Keratinocyte (primary cell): ENCODE results near the gene RNF13. TPM values are rescaled to one million over a fixed set of nuclear protein-coding genes. Genes with fewer than 3 reads are reported as not detected.

Source experiments
- DNase-seq: peaks from one replicate; pipeline ENCODE4 v3.0.0-alpha.2; 2011; ENCODE audit warnings: low read depth, missing footprints, low spot score
- FAIRE-seq: peaks from 2 replicates; lab custom pipeline; 2011; peaks lifted over from hg19 to GRCh38; lab: Jason Lieb, UNC
- H2AFZ ChIP-seq: 2 replicates; pipeline ENCODE4 v1.6.0; 2012; ENCODE audit warnings: low read length, control low read depth, inconsistent platforms; ENCODE audit not compliant: control insufficient read depth
- H3K27ac ChIP-seq: 2 replicates; pipeline ENCODE4 v1.5.1; 2011; ENCODE audit warnings: low read length; ENCODE audit not compliant: control insufficient read depth, insufficient read depth
- H3K27me3 ChIP-seq: 3 replicates; pipeline ENCODE4 v1.6.0; 2011; ENCODE audit warnings: low read length; ENCODE audit not compliant: control insufficient read depth, insufficient read depth; ENCODE audit errors: extremely low read depth
- H3K36me3 ChIP-seq, 2 experiments: 2 replicates in 1 of 2; 3 replicates in 1 of 2; pipeline ENCODE4 v1.5.1; 2011; ENCODE audit warnings: low read length in 2 of 2, mild to moderate bottlenecking in 1 of 2; ENCODE audit not compliant: control insufficient read depth in 2 of 2, insufficient read depth in 2 of 2; ENCODE audit errors: extremely low read depth in 1 of 2
- H3K4me1 ChIP-seq: 3 replicates; pipeline ENCODE4 v1.5.1; 2011; ENCODE audit warnings: low read length; ENCODE audit not compliant: control insufficient read depth, insufficient read depth; ENCODE audit errors: extremely low read depth
- H3K4me2 ChIP-seq: 3 replicates; pipeline ENCODE4 v1.6.0; 2011; ENCODE audit warnings: low read depth, low read length; ENCODE audit not compliant: control insufficient read depth, insufficient read depth; ENCODE audit errors: extremely low read depth
- H3K4me3 ChIP-seq, 3 experiments: fragments of 200-600 bp in 1 of 3; sonication (generic) in 1 of 3; 2 replicates in 2 of 3; 3 replicates in 1 of 3; pipeline ENCODE4 v1.5.1; 2011 to 2016; ENCODE audit warnings: low read length in 3 of 3, mild to moderate bottlenecking in 3 of 3, control low read depth in 2 of 3, inconsistent platforms in 1 of 3, low read depth in 1 of 3, mixed read lengths in 1 of 3, mixed run types in 1 of 3, moderate library complexity in 1 of 3; ENCODE audit not compliant: control insufficient read depth in 2 of 3, insufficient read depth in 2 of 3; ENCODE audit errors: extremely low read depth in 1 of 3
- H3K79me2 ChIP-seq: 2 replicates; pipeline ENCODE4 v1.6.0; 2012; ENCODE audit warnings: low read length; ENCODE audit not compliant: control insufficient read depth, insufficient read depth
- H3K9ac ChIP-seq: 3 replicates; pipeline ENCODE4 v1.6.0; 2011; ENCODE audit warnings: low read length; ENCODE audit not compliant: control insufficient read depth, insufficient read depth; ENCODE audit errors: extremely low read depth
- H3K9me1 ChIP-seq: 3 replicates; pipeline ENCODE4 v1.6.0; 2011; ENCODE audit warnings: low read length; ENCODE audit not compliant: control insufficient read depth, insufficient read depth; ENCODE audit errors: extremely low read depth
- H3K9me3 ChIP-seq: 2 replicates; pipeline ENCODE4 v1.5.1; 2012; ENCODE audit warnings: low read depth, low read length; ENCODE audit not compliant: control insufficient read depth
- H4K20me1 ChIP-seq: 3 replicates; pipeline ENCODE4 v1.6.0; 2011; ENCODE audit warnings: low read length; ENCODE audit not compliant: control insufficient read depth, insufficient read depth; ENCODE audit errors: extremely low read depth
- EZH2 ChIP-seq: IDR thresholded peaks from one replicate; pipeline ENCODE4 v1.6.1; 2012; ENCODE audit warnings: inconsistent platforms, mild to moderate bottlenecking, low read length, moderate library complexity
- dilution Hi-C: fragments of 300-500 bp; cut with MboI; formaldehyde crosslinking; loops from one replicate; pipeline ENCODE4 v1.7.0; 2020; ENCODE audit warnings: low sequenced_read_pairs; ENCODE audit not compliant: extremely low pct_ligation_motif_present
- polyA plus RNA-seq, 5 experiments: library from polyadenylated mRNA; depleted of rRNA in 3 of 5; stranded (reverse) in 3 of 5; stranded (forward) in 1 of 5; unstranded in 1 of 5; fragments of >200 nt; gene quantifications; 1 replicate in 1 of 5; 2 replicates in 3 of 5; 3 replicates in 1 of 5; pipeline versions ENCODE4 v1.2.1 to v1.2.3, GENCODE V29; 2011 to 2012; ENCODE audit warnings: missing spikeins in 2 of 5, low read depth in 1 of 5, low replicate concordance in 1 of 5
- TF ChIP-seq, protein P1 (sequence below), 3 experiments: IDR thresholded peaks in 1 of 3; conservative IDR thresholded peaks in 1 of 3; optimal IDR thresholded peaks in 1 of 3; 2 replicates in 2 of 3; 3 replicates in 1 of 3; pipeline versions ENCODE3 to v1.5.1; 2011; ENCODE audit warnings: low read length in 3 of 3, mild to moderate bottlenecking in 3 of 3, moderate library complexity in 2 of 3, control low read depth in 1 of 3, inconsistent platforms in 1 of 3; ENCODE audit not compliant: insufficient read depth in 2 of 3; ENCODE audit errors: extremely low read depth in 1 of 3

RNF13 gene
- polyA plus RNA-seq, 1 donor (not counting 4 experiments of a cell fraction or from before 2014, with no cell fraction given): 57.4 TPM

DNA sequence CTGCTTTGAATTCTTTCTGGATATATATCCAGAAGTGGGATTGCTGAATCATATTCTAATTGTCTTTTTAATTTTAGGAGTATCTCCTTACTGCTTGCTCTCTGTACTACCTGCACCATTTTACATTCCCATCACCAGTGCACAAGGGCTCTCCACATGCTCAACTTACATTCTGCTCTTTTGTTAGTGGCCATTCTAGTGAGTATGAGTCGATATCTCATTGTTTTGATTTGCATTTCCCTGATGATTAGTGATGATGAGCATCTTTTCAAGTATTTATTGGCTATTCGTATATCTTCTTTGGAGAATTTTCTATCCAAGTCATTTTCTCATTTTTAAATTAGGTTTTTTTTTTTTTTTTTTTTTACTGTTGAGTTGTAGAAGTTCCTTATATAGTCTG is 128.2 kb downstream of the RNF13 start:
- Histone ChIP-seq H3K36me3 (peaks cover 0 to 3% of the 10 kb centered on the region in 2 experiments), H2AFZ (no peak overlapping the region), H3K9ac (no peak overlapping the region), H3K4me3 (no peak overlapping the region), H3K9me3 (no peaks in the 10 kb centered on the region), H3K27me3 (no peaks in the 10 kb centered on the region), H4K20me1 (no peaks in the 10 kb centered on the region), H3K79me2 (peaks cover 1% of the 10 kb centered on the region), H3K9me1 (no peaks in the 10 kb centered on the region), H3K4me1 (no peaks in the 10 kb centered on the region), H3K27ac (no peak overlapping the region), H3K4me2 (no peak overlapping the region)
- dilution Hi-C loops: no loop called here
- DNase-seq (no peak), FAIRE-seq (no peak)
- no peak for TF ChIP-seq EZH2
- TF ChIP-seq, protein P1, sequence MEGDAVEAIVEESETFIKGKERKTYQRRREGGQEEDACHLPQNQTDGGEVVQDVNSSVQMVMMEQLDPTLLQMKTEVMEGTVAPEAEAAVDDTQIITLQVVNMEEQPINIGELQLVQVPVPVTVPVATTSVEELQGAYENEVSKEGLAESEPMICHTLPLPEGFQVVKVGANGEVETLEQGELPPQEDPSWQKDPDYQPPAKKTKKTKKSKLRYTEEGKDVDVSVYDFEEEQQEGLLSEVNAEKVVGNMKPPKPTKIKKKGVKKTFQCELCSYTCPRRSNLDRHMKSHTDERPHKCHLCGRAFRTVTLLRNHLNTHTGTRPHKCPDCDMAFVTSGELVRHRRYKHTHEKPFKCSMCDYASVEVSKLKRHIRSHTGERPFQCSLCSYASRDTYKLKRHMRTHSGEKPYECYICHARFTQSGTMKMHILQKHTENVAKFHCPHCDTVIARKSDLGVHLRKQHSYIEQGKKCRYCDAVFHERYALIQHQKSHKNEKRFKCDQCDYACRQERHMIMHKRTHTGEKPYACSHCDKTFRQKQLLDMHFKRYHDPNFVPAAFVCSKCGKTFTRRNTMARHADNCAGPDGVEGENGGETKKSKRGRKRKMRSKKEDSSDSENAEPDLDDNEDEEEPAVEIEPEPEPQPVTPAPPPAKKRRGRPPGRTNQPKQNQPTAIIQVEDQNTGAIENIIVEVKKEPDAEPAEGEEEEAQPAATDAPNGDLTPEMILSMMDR (optimal IDR thresholded peaks at IDR 0.05 in 1 of 3, IDR thresholded peaks at IDR 0.05 in 1 of 3, conservative IDR thresholded peaks at IDR 0.05 in 1 of 3; ENCODE audit: extremely low read depth in 1 of 3, insufficient read depth in 2 of 3, low read length in 3 of 3): no peak

DNA sequence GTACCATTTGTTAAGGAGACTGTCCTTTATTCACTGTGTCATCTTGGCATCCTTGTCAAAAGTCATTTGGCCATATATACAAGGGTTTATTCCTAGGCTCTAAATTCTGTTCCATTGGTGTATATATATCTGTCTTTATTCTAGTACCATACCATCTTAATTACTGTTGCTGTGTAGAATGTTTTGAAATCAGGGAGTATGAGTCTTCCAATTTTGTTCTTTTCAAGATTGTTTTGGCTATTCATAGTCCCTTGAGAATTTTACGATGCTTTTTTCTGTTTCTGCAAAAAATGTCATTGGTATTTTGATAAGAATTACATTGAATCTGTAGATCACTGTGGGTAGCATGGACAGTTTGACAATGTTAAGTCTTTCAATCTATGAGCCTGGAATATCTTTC is 128.9 kb downstream of the RNF13 start:
- no peak for TF ChIP-seq EZH2
- TF ChIP-seq, protein P1 (optimal IDR thresholded peaks at IDR 0.05 in 1 of 3, IDR thresholded peaks at IDR 0.05 in 1 of 3, conservative IDR thresholded peaks at IDR 0.05 in 1 of 3; ENCODE audit: extremely low read depth in 1 of 3, insufficient read depth in 2 of 3, low read length in 3 of 3): no peak
- no peak for FAIRE-seq

More for the DNA sequence above, 128.9 kb downstream of the RNF13 start:
- no peak overlapping the region for H3K9ac ChIP-seq
- no peaks in the 10 kb centered on the region for H3K9me3 ChIP-seq
- H3K36me3 ChIP-seq: peaks cover 0 to 3% of the 10 kb centered on the region in 2 experiments
- H3K4me3 ChIP-seq: no peak overlapping the region
- H4K20me1 ChIP-seq: no peaks in the 10 kb centered on the region
- no peak overlapping the region for H3K4me2 ChIP-seq
- H3K9me1 ChIP-seq: no peaks in the 10 kb centered on the region
- no peaks in the 10 kb centered on the region for H3K27me3 ChIP-seq
- no peak overlapping the region for H2AFZ ChIP-seq
- no peak for DNase-seq
- no peaks in the 10 kb centered on the region for H3K4me1 ChIP-seq
- H3K27ac ChIP-seq: no peak overlapping the region
- dilution Hi-C loops: no loop called here
- H3K79me2 ChIP-seq: peaks cover 1% of the 10 kb centered on the region
